Uterus (tissue), 2 donors: ENCODE data around the gene ADAMTS15.

Experiments
- POLR2A ChIP-seq, 2 donors: fragments of 450-650 bp; IDR thresholded peaks; one replicate each; pipeline ENCODE4 v1.6.1; 2016; ENCODE audit warnings: antibody characterized with exemption in 2 of 2, mild to moderate bottlenecking in 1 of 2, moderate library complexity in 1 of 2
- TF ChIP-seq, protein P1 (sequence below), 4 experiments: fragments of 200-600 bp in 2 of 4; fragments of 450-650 bp in 2 of 4; sonication (generic) in 2 of 4; IDR thresholded peaks; one replicate each; pipeline ENCODE4 v1.5.1; 2016 to 2019; ENCODE audit warnings: antibody characterized with exemption in 4 of 4, mild to moderate bottlenecking in 2 of 4, moderate library complexity in 1 of 4

GRCh38 chr11:130508913-130509312 is 60.5 kb downstream of the ADAMTS15 start:
- TF ChIP-seq, protein P1, sequence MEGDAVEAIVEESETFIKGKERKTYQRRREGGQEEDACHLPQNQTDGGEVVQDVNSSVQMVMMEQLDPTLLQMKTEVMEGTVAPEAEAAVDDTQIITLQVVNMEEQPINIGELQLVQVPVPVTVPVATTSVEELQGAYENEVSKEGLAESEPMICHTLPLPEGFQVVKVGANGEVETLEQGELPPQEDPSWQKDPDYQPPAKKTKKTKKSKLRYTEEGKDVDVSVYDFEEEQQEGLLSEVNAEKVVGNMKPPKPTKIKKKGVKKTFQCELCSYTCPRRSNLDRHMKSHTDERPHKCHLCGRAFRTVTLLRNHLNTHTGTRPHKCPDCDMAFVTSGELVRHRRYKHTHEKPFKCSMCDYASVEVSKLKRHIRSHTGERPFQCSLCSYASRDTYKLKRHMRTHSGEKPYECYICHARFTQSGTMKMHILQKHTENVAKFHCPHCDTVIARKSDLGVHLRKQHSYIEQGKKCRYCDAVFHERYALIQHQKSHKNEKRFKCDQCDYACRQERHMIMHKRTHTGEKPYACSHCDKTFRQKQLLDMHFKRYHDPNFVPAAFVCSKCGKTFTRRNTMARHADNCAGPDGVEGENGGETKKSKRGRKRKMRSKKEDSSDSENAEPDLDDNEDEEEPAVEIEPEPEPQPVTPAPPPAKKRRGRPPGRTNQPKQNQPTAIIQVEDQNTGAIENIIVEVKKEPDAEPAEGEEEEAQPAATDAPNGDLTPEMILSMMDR (IDR thresholded peaks at IDR 0.05) = no peak
- TF ChIP-seq POLR2A (IDR thresholded peaks at IDR 0.05) = no peak
